ENCODE results near the gene FXYD3. TPM values are rescaled to one million over a fixed set of nuclear protein-coding genes. Genes with fewer than 3 reads are reported as not detected.

FXYD3 gene
- total RNA-seq, 1 donor from 2014 or later = not detected

- no peak overlapping the region for H3K27ac Mint-ChIP-seq (ENCODE audit: unreplicated experiment)
- DNase-seq (ENCODE audit: extremely low spot score, unreplicated experiment) = peak; percentile 94
- peak; percentile 38 for TF ChIP-seq CTCF (IDR thresholded peaks at IDR 0.05)
- peaks cover 36% of the 10 kb centered on the region for H3K4me1 Mint-ChIP-seq (ENCODE audit: unreplicated experiment)
- peak overlapping the region; percentile 40 for H3K4me3 Mint-ChIP-seq (ENCODE audit: unreplicated experiment)
- no peaks in the 10 kb centered on the region for H3K36me3 Mint-ChIP-seq (ENCODE audit: unreplicated experiment)
- peaks cover 24% of the 10 kb centered on the region for H3K27me3 Mint-ChIP-seq (ENCODE audit: unreplicated experiment)
- no peaks in the 10 kb centered on the region for H3K9me3 Mint-ChIP-seq (ENCODE audit: unreplicated experiment)
Measured at GRCh38 chr19:35140962-35141836, 25.6 kb downstream of the FXYD3 start.

- H3K4me1 Mint-ChIP-seq (ENCODE audit: unreplicated experiment) = peaks cover 36% of the 10 kb centered on the region
- no peak overlapping the region for H3K4me3 Mint-ChIP-seq (ENCODE audit: unreplicated experiment)
- no peak for TF ChIP-seq CTCF (IDR thresholded peaks at IDR 0.05)
- no peaks in the 10 kb centered on the region for H3K36me3 Mint-ChIP-seq (ENCODE audit: unreplicated experiment)
- no peak for DNase-seq (ENCODE audit: extremely low spot score, unreplicated experiment)
- H3K27me3 Mint-ChIP-seq (ENCODE audit: unreplicated experiment) = peaks cover 24% of the 10 kb centered on the region
- H3K27ac Mint-ChIP-seq (ENCODE audit: unreplicated experiment) = no peak overlapping the region
- H3K9me3 Mint-ChIP-seq (ENCODE audit: unreplicated experiment) = no peaks in the 10 kb centered on the region
Measured at GRCh38 chr19:35141837-35142605, 26.4 kb downstream of the FXYD3 start.

- Mint-ChIP-seq H3K36me3 (ENCODE audit: unreplicated experiment) (no peaks in the 10 kb centered on the region), H3K27me3 (ENCODE audit: unreplicated experiment) (peaks cover 21% of the 10 kb centered on the region), H3K4me3 (ENCODE audit: unreplicated experiment) (no peak overlapping the region), H3K27ac (ENCODE audit: unreplicated experiment) (no peak overlapping the region), H3K4me1 (ENCODE audit: unreplicated experiment) (peaks cover 41% of the 10 kb centered on the region), H3K9me3 (ENCODE audit: unreplicated experiment) (no peaks in the 10 kb centered on the region)
- peak; percentile 66 for TF ChIP-seq CTCF (IDR thresholded peaks at IDR 0.05)
- no peak for DNase-seq (ENCODE audit: extremely low spot score, unreplicated experiment)
Measured at GRCh38 chr19:35142606-35143230, 27.1 kb downstream of the FXYD3 start.

- TF ChIP-seq CTCF (IDR thresholded peaks at IDR 0.05) = peak; percentile 38
- Mint-ChIP-seq H3K4me1 (ENCODE audit: unreplicated experiment) (peaks cover 41% of the 10 kb centered on the region), H3K27me3 (ENCODE audit: unreplicated experiment) (peaks cover 21% of the 10 kb centered on the region), H3K9me3 (ENCODE audit: unreplicated experiment) (no peaks in the 10 kb centered on the region), H3K36me3 (ENCODE audit: unreplicated experiment) (no peaks in the 10 kb centered on the region), H3K4me3 (ENCODE audit: unreplicated experiment) (no peak within 1 kb of the TSS), H3K27ac (ENCODE audit: unreplicated experiment) (no peak within 1 kb of the TSS)
- DNase-seq (ENCODE audit: extremely low spot score, unreplicated experiment) = no peak
Measured at GRCh38 chr19:35143231-35143715, 27.6 kb downstream of the FXYD3 start, which contains the start of gene FXYD7. TSS of gene FXYD7 (plus strand) at chr19:35143255. CDS start at chr19:35143334, 79 bp downstream.
